Immature natural killer cell (primary cell): ENCODE results near the gene KRTAP10-5. TPM values are rescaled to one million over a fixed set of nuclear protein-coding genes. Genes with fewer than 3 reads are reported as not detected.
"Not testable (repeated sequence)": the region's sequence is repeated elsewhere in the genome, so short reads cannot be mapped to it uniquely, and the experiment has no call there.

Experiments used
- DNase-seq, 3 donors: peaks; one replicate each; pipeline ENCODE4 v3.0.0; 2022; ENCODE audit warnings: mixed read lengths in 1 of 3
- H3K27ac Mint-ChIP-seq, 6 donors: one replicate each; pipeline ENCODE4 v1.8.0; 2020; ENCODE audit warnings: mixed read lengths in 6 of 6, mild to moderate bottlenecking in 5 of 6, inconsistent platforms in 4 of 6, moderate library complexity in 3 of 6
- H3K27me3 Mint-ChIP-seq, 3 donors: one replicate each; pipeline ENCODE4 v1.8.0; 2020 to 2021; ENCODE audit warnings: low read depth in 3 of 3, mild to moderate bottlenecking in 3 of 3, mixed read lengths in 3 of 3, moderate library complexity in 3 of 3, inconsistent platforms in 1 of 3
- H3K36me3 Mint-ChIP-seq, 3 donors: one replicate each; pipeline ENCODE4 v1.8.0; 2020; ENCODE audit warnings: mixed read lengths in 3 of 3, inconsistent platforms in 2 of 3, mild to moderate bottlenecking in 2 of 3
- H3K4me1 Mint-ChIP-seq, 2 donors: one replicate each; pipeline ENCODE4 v1.8.0; 2020; ENCODE audit warnings: inconsistent platforms in 2 of 2, mild to moderate bottlenecking in 2 of 2, mixed read lengths in 2 of 2, moderate library complexity in 1 of 2
- H3K4me3 Mint-ChIP-seq, 5 donors: one replicate each; pipeline ENCODE4 v1.8.0; 2020; ENCODE audit warnings: mild to moderate bottlenecking in 5 of 5, mixed read lengths in 5 of 5, inconsistent platforms in 3 of 5, moderate library complexity in 3 of 5
- H3K9me3 Mint-ChIP-seq, 6 donors: one replicate each; pipeline ENCODE4 v1.8.0; 2020; ENCODE audit warnings: mild to moderate bottlenecking in 6 of 6, mixed read lengths in 6 of 6, inconsistent platforms in 4 of 6, moderate library complexity in 3 of 6
- polyA plus RNA-seq, 3 donors: library from polyadenylated mRNA; unstranded; fragments of 300-500 nt; fragmentation: Illumina TruSeq; gene quantifications; one replicate each; pipeline ENCODE4 v1.2.3, GENCODE V29; 2021

Gene KRTAP10-5
- polyA plus RNA-seq, 3 donors from 2014 or later, result not detected

DNA sequence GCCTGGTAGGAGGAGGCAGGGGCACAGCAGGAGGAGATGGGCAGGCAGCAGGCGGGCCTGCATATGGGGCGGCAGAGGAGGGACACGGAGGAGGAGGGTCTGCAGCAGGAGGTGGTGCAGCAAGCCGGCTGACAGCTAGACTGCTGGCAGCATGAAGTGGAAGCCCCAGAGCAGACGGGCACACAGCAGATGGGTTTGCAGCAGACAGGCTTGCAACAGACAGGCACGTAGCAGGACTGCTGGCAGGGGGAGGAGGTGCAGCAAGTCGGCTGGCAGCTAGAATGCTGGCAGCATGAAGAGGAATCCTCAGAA lies 615 bp downstream of the KRTAP10-5 start:
- no peaks in the 10 kb centered on the region for H3K4me1 Mint-ChIP-seq
- H3K36me3 Mint-ChIP-seq, result peaks cover 0 to 6% (median 3%) of the 10 kb centered on the region in 3 donors
- H3K9me3 Mint-ChIP-seq, result peaks cover 10 to 24% (median 18%) of the 10 kb centered on the region in 6 donors
- DNase-seq, result no peak
- H3K4me3 Mint-ChIP-seq, result peak overlapping the region in 1 of 5 donors; percentile 21
- no peak overlapping the region for H3K27ac Mint-ChIP-seq
- peaks cover 4 to 13% (median 7%) of the 10 kb centered on the region in 3 donors for H3K27me3 Mint-ChIP-seq

DNA sequence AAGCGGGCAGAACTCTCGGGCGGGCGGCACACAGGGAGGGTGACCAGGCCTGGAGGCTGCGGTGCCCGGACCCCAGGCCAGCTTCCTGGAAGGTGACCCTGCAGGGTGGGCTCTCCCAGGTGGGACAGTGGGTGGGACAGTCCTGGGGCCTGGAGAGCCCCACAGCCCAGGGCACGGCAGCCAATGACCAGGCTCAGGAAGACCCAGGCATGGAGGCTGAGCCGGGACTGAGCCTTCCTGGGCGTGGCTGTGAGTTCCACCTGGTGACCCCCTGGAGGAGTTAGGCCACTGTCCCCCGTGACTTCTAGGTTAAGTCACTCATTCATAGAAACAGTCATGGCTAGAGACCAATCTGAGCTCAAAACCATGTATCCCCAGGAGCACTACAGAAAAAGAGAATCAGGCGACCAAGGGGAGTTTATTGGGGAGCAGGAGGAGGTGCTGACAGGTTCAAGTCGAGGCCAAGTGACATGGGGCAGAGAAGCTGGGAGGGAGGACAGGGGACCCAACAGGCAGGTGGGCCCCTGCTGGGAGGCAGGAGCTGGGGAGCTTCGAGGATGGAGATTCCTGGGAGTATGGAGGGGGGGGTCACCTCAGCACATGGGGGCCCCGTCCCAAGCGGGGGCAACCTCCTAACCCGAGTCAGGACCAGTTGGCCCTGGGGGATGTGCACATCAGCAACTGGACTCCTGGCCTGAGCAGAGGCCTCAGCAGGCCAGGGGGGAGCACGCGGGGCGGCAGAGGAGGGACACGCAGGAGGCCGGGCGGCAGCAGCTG lies 1.2 kb downstream of the KRTAP10-5 start:
- no peak overlapping the region for H3K4me3 Mint-ChIP-seq
- peaks cover 9 to 24% (median 18%) of the 10 kb centered on the region in 6 donors for H3K9me3 Mint-ChIP-seq
- no peak overlapping the region for H3K27ac Mint-ChIP-seq
- peaks cover 4 to 15% (median 7%) of the 10 kb centered on the region in 3 donors for H3K27me3 Mint-ChIP-seq
- H3K36me3 Mint-ChIP-seq, result peaks cover 0 to 6% (median 3%) of the 10 kb centered on the region in 3 donors
- no peaks in the 10 kb centered on the region for H3K4me1 Mint-ChIP-seq
- DNase-seq, result no peak

DNA sequence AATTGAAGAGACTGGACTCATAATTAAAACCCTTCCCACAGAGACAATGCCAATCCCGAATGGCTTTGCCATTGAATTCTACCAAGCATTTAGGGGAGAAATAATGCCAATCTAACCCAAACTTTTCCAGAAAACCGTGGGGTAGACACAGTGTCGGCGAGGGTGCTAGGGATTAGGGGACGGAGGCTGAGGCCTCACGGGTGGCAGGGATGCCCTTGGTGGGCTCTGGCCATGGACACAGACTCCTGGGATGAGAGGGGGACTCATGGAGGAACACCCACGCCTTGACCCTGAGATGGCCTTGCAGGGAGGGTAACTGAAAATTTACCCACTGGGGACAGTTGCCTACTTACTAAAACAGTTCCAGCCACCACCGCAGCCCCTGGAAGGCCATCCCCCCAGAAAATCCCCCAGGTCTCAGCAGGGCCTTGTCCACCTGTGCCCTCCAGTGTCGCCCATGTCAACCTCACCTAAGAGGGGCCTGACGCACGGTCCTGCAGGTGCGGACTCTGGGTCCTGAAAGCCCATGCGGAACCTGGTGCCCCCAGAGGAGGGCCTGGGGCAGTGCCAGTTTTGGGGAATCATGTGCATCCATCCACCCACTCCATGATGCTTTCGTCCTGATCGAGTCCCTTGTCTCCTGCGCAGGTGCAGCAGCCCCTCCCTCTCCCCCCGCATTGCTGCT lies 1.9 kb downstream of the KRTAP10-5 start:
- Mint-ChIP-seq H3K36me3 (peaks cover 0 to 6% (median 3%) of the 10 kb centered on the region in 3 donors), H3K27me3 (peaks cover 4 to 12% (median 7%) of the 10 kb centered on the region in 3 donors), H3K27ac (no peak overlapping the region), H3K4me3 (no peak overlapping the region), H3K4me1 (no peaks in the 10 kb centered on the region), H3K9me3 (peaks cover 9 to 24% (median 18%) of the 10 kb centered on the region in 6 donors)
- DNase-seq, result no peak

DNA sequence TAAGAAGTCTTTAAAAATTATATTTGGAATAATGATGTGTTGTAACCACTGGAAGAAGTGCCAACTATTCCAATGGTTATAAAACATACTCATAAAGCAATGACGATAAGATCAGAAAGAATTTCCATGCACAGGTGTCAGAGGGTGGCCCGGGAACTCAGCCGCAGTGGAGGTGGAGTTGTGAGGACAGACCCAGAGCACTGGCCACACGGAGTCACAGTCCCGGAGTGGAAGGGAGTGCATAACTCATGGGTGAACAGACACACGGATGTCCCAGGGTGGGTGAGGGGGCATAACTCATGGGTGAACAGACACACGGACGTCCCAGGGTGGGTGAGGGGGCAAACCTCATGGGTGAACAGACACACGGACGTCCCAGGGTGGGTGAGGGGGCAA lies 4.4 kb downstream of the KRTAP10-5 start:
- H3K9me3 Mint-ChIP-seq, result peaks cover 3 to 17% (median 7%) of the 10 kb centered on the region in 6 donors
- no peak overlapping the region for H3K4me3 Mint-ChIP-seq
- no peak for DNase-seq
- no peak overlapping the region for H3K27ac Mint-ChIP-seq
- peaks cover 7 to 11% (median 7%) of the 10 kb centered on the region in 3 donors for H3K27me3 Mint-ChIP-seq
- H3K36me3 Mint-ChIP-seq, result peaks cover 0 to 6% (median 3%) of the 10 kb centered on the region in 3 donors
- H3K4me1 Mint-ChIP-seq, result no peaks in the 10 kb centered on the region

DNA sequence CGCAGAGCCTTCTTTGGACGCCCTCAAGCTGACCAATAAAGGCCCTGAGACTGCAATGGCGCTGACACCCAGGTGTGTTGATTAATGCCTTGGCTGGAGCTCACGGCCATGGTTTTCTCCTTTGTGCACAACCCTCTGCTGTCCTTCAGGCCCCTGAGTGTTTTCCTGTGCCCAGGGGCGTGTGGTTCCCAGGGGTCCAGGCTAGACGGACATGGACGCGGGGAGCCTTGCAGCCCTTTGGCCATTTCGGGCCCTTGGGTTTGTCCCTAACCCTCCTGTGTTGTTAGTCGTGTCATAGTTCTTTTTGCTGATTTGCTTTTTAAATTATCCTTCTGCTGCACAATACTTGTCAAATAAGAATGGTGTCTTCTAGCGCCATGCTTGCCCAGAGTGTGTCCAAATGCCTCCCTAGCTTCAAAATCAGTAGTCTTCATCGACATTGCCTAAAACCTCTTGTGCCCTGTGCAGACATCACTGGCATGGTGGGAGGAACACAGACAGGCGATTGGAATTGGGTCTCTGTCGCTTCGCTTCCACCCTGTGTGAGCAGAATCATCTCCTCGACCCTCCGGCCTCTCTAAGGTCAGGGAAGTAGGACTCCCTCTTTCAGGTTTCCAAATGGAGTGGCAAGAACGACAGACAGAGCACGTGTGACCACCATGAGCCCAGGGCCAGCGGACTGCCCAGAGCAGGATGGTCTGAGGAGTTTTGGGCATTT lies 4.9 kb downstream of the KRTAP10-5 start:
- Mint-ChIP-seq H3K27me3 (peaks cover 7 to 8% (median 7%) of the 10 kb centered on the region in 3 donors), H3K4me3 (no peak overlapping the region), H3K4me1 (no peaks in the 10 kb centered on the region), H3K36me3 (peaks cover 0 to 6% (median 3%) of the 10 kb centered on the region in 3 donors), H3K27ac (no peak overlapping the region), H3K9me3 (peaks cover 0 to 14% (median 5%) of the 10 kb centered on the region in 6 donors)
- no peak for DNase-seq

DNA sequence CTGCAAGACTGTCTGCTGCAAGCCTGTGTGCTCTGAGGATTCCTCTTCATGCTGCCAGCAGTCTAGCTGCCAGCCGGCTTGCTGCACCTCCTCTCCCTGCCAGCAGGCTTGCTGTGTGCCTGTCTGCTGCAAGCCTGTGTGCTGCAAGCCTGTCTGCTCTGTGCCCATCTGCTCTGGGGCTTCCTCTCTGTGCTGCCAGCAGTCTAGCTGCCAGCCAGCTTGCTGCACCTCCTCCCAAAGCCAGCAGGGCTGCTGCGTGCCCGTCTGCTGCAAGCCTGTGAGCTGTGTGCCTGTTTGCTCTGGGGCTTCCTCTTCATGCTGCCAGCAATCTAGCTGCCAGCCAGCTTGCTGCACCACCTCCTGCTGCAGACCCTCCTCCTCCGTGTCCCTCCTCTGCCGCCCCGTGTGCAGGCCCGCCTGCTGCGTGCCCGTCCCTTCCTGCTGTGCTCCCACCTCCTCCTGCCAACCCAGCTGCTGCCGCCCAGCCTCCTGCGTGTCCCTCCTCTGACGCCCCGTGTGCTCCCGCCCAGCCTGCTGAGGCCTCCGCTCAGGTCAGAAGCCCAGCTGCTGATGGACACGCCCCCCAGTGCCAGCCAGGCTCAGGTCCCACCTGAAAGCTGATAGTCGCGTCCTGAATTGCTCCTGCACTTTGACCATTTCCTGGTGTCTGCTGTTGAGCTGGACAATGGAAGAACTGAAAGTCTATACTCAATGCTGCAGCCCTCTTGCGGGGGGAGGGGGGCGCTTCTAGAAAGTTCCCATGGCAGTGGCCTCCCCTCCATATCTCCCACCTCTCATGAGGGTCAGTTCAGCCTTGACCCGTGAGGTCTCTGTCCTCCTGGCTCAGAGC lies 5.7 kb downstream of the KRTAP10-5 start:
- H3K36me3 Mint-ChIP-seq, result peaks cover 0 to 6% (median 3%) of the 10 kb centered on the region in 3 donors
- peaks cover 0 to 11% (median 4%) of the 10 kb centered on the region in 6 donors for H3K9me3 Mint-ChIP-seq
- no peaks in the 10 kb centered on the region for H3K4me1 Mint-ChIP-seq
- H3K27ac Mint-ChIP-seq, result no peak overlapping the region
- no peak for DNase-seq
- H3K27me3 Mint-ChIP-seq, result peaks cover 4 to 8% (median 8%) of the 10 kb centered on the region in 3 donors
- H3K4me3 Mint-ChIP-seq, result no peak overlapping the region

DNA sequence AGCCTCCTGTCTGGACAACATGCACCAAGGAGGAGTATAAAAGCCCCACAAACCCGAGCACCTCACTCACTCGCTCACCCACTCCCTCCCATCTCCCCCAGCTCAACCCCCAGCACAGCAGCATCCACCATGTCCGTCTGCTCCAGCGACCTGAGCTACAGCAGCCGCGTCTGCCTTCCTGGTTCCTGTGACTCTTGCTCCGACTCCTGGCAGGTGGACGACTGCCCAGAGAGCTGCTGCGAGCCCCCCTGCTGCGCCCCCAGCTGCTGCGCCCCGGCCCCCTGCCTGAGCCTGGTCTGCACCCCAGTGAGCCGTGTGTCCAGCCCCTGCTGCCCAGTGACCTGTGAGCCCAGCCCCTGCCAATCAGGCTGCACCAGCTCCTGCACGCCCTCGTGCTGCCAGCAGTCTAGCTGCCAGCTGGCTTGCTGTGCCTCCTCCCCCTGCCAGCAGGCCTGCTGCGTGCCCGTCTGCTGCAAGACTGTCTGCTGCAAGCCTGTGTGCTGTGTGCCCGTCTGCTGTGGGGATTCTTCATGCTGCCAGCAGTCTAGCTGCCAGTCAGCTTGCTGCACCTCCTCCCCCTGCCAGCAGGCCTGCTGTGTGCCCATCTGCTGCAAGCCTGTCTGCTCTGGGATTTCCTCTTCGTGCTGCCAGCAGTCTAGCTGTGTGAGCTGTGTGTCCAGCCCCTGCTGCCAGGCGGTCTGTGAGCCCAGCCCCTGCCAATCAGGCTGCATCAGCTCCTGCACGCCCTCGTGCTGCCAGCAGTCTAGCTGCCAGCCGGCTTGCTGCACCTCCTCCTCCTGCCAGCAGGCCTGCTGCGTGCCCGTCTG lies 6.6 kb downstream of the KRTAP10-5 start, which contains the start of gene KRTAP10-4:
Gene KRTAP10-4 (plus strand): TSS at position 100 of the 827 bp plus-strand sequence. CDS start 30 bp downstream, at position 130.
- H3K27ac Mint-ChIP-seq, H3K36me3 Mint-ChIP-seq, H3K27me3 Mint-ChIP-seq, H3K4me3 Mint-ChIP-seq, DNase-seq, H3K4me1 Mint-ChIP-seq: not testable (repeated sequence)
- peaks cover 0 to 11% (median 3%) of the 10 kb centered on the region in 6 donors for H3K9me3 Mint-ChIP-seq

DNA sequence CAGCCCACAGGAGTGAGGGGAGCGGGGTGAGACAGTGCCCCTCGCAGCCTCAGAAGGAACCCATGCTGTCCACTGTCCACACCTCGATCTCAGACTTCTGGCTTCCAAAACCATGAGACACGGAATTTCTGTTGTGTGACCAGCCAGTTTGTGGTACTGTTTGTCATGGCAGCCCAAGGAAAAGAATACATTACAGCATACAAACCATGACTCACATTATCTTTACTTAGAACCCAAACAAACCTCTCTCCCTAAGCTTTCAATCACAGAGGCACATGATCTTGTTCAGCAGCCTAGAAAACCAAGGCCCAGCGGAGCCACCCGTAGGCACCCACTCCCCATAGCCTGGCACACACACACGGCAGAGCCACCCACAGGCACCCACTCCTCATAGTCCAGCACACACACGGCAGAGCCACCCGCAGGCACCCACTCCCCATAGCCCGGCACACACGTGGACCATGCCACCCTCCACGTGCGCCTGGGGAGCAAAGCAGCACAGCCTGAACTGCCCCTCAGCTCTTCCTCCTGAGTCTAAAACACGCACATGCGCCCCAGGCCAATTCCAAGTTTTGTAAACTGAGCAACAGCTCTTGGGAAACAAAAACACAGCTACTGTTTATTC lies 7.3 kb downstream of the KRTAP10-5 start:
- peaks cover 0 to 11% (median 3%) of the 10 kb centered on the region in 6 donors for H3K9me3 Mint-ChIP-seq
- H3K4me1 Mint-ChIP-seq, result no peaks in the 10 kb centered on the region
- H3K27me3 Mint-ChIP-seq, result peaks cover 8 to 10% (median 9%) of the 10 kb centered on the region in 3 donors
- H3K27ac Mint-ChIP-seq, result no peak overlapping the region
- no peak overlapping the region for H3K4me3 Mint-ChIP-seq
- no peak for DNase-seq
- H3K36me3 Mint-ChIP-seq, result peaks cover 0 to 3% (median 3%) of the 10 kb centered on the region in 3 donors

DNA sequence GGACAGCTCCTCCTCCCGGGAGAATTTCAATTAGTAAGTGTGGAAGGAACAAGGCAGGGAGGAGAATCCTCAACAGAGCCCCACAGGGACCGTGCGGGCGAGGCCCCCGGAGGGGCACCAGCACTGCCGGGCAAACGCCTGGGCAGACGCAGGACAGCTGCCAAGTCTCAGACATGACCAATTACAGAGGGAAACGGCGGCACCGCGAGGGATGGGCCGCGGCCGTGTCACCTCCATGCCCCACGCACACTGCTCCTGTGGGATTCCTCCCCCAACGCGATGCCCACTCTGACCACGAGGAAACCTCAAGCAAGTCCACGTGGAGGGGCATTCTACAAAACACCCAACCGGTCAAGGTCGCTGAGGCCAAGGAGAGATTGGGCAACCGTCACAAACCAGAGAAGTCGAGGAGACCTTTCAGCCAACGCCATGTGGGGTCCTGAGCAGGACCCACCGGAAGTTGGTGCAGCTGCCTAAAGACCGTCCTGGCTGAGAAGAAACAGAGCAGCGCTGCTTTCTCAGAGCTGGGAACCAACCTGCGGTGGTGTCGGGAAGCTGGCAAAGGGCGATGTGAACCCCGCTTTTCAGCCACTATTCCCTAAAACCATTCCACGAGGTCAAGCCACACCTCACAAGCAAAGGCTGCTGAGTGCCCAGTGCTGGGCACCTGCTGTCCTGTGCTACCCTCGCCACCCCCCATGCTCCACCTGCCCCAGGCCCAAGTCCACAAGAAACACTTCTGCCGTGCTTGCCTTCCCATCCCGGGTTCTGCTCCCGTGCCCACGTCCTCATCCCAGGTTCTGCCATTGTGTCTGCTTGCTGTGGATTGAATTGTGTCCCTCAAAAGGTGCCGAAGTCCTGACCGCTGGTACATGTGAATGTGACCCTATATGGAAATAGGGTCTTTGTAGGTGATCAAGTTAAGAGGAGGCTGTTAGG lies 8.3 kb downstream of the KRTAP10-5 start:
- Mint-ChIP-seq H3K9me3 (peaks cover 0 to 8% (median 2%) of the 10 kb centered on the region in 6 donors), H3K4me1 (no peaks in the 10 kb centered on the region), H3K27ac (no peak overlapping the region), H3K36me3 (peaks cover 0 to under 1% (median 0%) of the 10 kb centered on the region in 3 donors), H3K4me3 (no peak overlapping the region), H3K27me3 (peaks cover 8 to 13% (median 10%) of the 10 kb centered on the region in 3 donors)
- DNase-seq, result no peak

DNA sequence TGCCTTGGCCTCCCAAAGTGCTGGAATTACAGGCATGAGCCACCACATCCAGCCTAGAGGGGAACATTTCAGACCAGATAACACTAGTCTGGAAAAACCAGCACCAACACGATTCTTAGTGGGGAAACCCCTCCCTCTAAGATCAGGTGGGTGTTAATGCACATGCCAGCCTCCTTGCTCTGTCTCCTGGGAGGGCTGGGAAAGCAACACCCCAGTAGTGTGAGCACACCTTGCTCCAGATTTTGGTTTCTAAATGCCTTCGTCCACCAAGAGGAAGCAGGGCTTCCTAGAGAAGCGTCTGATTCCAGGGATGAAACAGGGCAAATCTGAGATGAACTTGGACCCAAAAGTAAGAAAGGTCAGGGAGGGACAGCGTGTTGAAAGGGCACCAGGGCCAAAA lies 9.1 kb downstream of the KRTAP10-5 start:
- no peak for DNase-seq
- Mint-ChIP-seq H3K4me3 (no peak overlapping the region), H3K27ac (no peak overlapping the region), H3K27me3 (peaks cover 8 to 13% (median 8%) of the 10 kb centered on the region in 3 donors), H3K4me1 (no peaks in the 10 kb centered on the region), H3K9me3 (peaks cover 0 to 4% (median 0%) of the 10 kb centered on the region in 6 donors), H3K36me3 (no peaks in the 10 kb centered on the region)

DNA sequence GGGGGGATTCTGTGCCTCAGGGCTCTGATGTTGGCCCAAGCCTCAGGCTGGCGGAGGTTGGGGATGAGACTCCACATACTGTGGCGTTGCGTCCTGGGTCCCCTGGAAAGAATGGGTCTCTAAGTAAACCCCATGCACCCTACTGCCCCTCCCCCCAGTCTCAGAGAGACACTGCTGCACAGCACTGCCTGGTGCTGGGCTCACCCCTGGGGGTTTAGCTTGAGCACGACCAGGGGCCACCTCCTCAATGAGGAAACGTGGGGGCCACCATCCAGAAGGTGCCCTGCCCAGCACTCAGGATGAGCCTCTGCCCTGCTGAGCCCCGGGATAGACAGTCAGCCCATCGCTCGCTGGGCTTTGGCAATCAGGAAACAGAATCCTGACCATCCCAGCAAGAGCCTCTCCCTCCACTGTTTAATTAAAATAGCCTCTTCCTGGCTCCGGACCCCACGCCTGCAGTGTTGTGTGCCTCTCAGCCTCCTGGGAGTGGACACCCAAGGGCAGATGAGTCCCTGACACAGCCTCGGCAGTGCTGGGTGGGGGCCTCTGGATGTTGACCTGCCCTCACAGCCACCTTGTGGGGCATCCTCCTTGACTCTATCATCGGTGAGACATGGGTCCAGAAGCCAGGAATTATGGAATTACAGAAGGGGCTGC lies 10.4 kb downstream of the KRTAP10-5 start:
- Mint-ChIP-seq H3K27me3 (peaks cover 8 to 13% (median 8%) of the 10 kb centered on the region in 3 donors), H3K36me3 (no peaks in the 10 kb centered on the region), H3K4me3 (no peak overlapping the region), H3K4me1 (peaks cover 5% of the 10 kb centered on the region in 2 donors), H3K27ac (peak overlapping the region in 1 of 6 donors; percentile 29), H3K9me3 (no peaks in the 10 kb centered on the region)
- no peak for DNase-seq
